ENCODE results near the gene PC.

DNA sequence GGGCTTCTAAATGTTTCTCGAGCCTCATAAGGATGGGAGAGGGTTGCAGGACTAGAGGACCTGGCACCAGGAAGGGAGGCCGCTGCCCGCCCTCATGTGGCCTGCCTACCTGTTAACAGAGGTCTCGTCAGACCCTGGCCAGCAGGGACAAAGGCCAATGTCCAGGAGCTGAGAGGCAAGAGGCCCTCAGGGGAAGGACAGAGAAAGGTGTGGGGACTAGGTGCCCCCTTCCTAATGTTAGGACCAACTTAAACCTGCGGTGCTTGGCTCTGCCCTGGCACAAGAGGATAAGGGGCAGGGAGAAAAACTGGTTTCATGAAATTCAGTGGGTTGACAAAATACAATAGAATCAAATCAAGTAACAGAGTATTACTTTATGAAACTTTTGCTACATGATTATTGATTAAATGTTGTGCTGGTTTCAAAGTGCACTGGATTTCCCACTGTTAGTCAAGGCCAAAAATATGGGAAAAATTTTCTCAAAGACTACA, 44.8 kb upstream of the PC start:
- TF ChIP-seq, protein P1, sequence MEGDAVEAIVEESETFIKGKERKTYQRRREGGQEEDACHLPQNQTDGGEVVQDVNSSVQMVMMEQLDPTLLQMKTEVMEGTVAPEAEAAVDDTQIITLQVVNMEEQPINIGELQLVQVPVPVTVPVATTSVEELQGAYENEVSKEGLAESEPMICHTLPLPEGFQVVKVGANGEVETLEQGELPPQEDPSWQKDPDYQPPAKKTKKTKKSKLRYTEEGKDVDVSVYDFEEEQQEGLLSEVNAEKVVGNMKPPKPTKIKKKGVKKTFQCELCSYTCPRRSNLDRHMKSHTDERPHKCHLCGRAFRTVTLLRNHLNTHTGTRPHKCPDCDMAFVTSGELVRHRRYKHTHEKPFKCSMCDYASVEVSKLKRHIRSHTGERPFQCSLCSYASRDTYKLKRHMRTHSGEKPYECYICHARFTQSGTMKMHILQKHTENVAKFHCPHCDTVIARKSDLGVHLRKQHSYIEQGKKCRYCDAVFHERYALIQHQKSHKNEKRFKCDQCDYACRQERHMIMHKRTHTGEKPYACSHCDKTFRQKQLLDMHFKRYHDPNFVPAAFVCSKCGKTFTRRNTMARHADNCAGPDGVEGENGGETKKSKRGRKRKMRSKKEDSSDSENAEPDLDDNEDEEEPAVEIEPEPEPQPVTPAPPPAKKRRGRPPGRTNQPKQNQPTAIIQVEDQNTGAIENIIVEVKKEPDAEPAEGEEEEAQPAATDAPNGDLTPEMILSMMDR (IDR thresholded peaks at IDR 0.05), result no peak
- no peak for TF ChIP-seq POLR2A (IDR thresholded peaks at IDR 0.05)

Measured in heart left ventricle (tissue), 13 donors.